ENCODE measurements around the gene PLXNC1. TPM values are rescaled to one million over a fixed set of nuclear protein-coding genes. Genes with fewer than 3 reads are reported as not detected.

PLXNC1 gene
- total and polyA plus RNA-seq, 9 of the 15 experiments (the other 6 are each of a cell fraction or from before 2014, with no cell fraction given): 0.08 to 0.87 (median 0.28) TPM

GRCh38 chr12:94255428-94255827 is 107.1 kb downstream of the PLXNC1 start (continued):
- TF ChIP-seq, protein P1, sequence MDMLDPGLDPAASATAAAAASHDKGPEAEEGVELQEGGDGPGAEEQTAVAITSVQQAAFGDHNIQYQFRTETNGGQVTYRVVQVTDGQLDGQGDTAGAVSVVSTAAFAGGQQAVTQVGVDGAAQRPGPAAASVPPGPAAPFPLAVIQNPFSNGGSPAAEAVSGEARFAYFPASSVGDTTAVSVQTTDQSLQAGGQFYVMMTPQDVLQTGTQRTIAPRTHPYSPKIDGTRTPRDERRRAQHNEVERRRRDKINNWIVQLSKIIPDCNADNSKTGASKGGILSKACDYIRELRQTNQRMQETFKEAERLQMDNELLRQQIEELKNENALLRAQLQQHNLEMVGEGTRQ (CRISPR knock-in tag; IDR thresholded peaks at IDR 0.05): no peak
- TF ChIP-seq, protein P2, sequence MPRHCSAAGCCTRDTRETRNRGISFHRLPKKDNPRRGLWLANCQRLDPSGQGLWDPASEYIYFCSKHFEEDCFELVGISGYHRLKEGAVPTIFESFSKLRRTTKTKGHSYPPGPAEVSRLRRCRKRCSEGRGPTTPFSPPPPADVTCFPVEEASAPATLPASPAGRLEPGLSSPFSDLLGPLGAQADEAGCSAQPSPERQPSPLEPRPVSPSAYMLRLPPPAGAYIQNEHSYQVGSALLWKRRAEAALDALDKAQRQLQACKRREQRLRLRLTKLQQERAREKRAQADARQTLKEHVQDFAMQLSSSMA (CRISPR knock-in tag; IDR thresholded peaks at IDR 0.05): no peak
- TF ChIP-seq ZNF644 (tag; IDR thresholded peaks at IDR 0.05; ENCODE audit: low read depth) (no peak), HNRNPLL (IDR thresholded peaks at IDR 0.05; ENCODE audit: low read depth, low read length, poor library complexity, severe bottlenecking) (no peak), TRIM28 (IDR thresholded peaks at IDR 0.05) (no peak), ZKSCAN8 (CRISPR knock-in tag; IDR thresholded peaks at IDR 0.05) (no peak), GABPB1 (CRISPR knock-in tag; IDR thresholded peaks at IDR 0.05) (no peak), SIRT6 (IDR thresholded peaks at IDR 0.05; ENCODE audit: low read depth, low read length) (no peak), RREB1 (CRISPR knock-in tag; IDR thresholded peaks at IDR 0.05) (no peak), DLX4 (CRISPR knock-in tag; IDR thresholded peaks at IDR 0.05) (no peak), NR4A1 (CRISPR knock-in tag; IDR thresholded peaks at IDR 0.05) (no peak), NR4A1 (tag; IDR thresholded peaks at IDR 0.05) (no peak), RBM14 (IDR thresholded peaks at IDR 0.05; ENCODE audit: borderline replicate concordance, insufficient read depth, low read depth, low read length) (no peak), ZNF197 (CRISPR knock-in tag; IDR thresholded peaks at IDR 0.05; ENCODE audit: low read depth) (no peak)
- TF ChIP-seq, protein P3, sequence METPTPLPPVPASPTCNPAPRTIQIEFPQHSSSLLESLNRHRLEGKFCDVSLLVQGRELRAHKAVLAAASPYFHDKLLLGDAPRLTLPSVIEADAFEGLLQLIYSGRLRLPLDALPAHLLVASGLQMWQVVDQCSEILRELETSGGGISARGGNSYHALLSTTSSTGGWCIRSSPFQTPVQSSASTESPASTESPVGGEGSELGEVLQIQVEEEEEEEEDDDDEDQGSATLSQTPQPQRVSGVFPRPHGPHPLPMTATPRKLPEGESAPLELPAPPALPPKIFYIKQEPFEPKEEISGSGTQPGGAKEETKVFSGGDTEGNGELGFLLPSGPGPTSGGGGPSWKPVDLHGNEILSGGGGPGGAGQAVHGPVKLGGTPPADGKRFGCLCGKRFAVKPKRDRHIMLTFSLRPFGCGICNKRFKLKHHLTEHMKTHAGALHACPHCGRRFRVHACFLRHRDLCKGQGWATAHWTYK (CRISPR knock-in tag; IDR thresholded peaks at IDR 0.05): no peak

Measured in K562 (cell line).